B cell (primary cell): ENCODE results near the gene APOC1. TPM values are rescaled to one million over a fixed set of nuclear protein-coding genes. Genes with fewer than 3 reads are reported as not detected.

Experiments
- ATAC-seq: fragments of 200-7000 bp; cut with Tn5 transposase; one replicate; pipeline ENCODE4 v1.10.0; 2021; ENCODE audit warnings: low read depth, mild to moderate bottlenecking, moderate number of reproducible peaks, moderate library complexity
- CTCF ChIA-PET: fragments of 350-600 bp; sonication (Branson Sonifier 250); formaldehyde crosslinking; loops from one replicate; lab custom pipeline; 2021; ENCODE audit warnings: antibody characterized with exemption, inconsistent platforms; lab: Charles Lee
- POLR2A ChIA-PET: fragments of 350-600 bp; sonication (Branson Sonifier 250); formaldehyde crosslinking; loops from one replicate; lab custom pipeline; 2021; ENCODE audit warnings: antibody characterized with exemption; lab: Charles Lee
- DNase-seq: peaks from one replicate; pipeline ENCODE4 v3.0.0; 2013
- H2AFZ ChIP-seq: 2 replicates; pipeline ENCODE4 v1.6.1; 2012; ENCODE audit warnings: mild to moderate bottlenecking, low read depth, low read length; ENCODE audit not compliant: insufficient read depth, poor library complexity, severe bottlenecking
- H3K27ac ChIP-seq, 2 donors: 1 replicate in 1 of 2; 2 replicates in 1 of 2; pipeline ENCODE4 v1.5.1; 2012 to 2013; ENCODE audit warnings: low read length in 2 of 2, mild to moderate bottlenecking in 2 of 2, moderate library complexity in 1 of 2
- H3K27me3 ChIP-seq, 4 experiments: fragments of 200-600 bp in 1 of 4; sonication (generic) in 1 of 4; replicated peaks in 1 of 4; 1 replicate in 2 of 4; 2 replicates in 2 of 4; pipeline versions ENCODE4 v1.6.1 to v1.7.0; 2013 to 2016; ENCODE audit warnings: low read length in 3 of 4, mild to moderate bottlenecking in 2 of 4, mixed read lengths in 1 of 4, moderate library complexity in 1 of 4; ENCODE audit not compliant: insufficient read depth in 4 of 4, control insufficient read depth in 3 of 4; ENCODE audit errors: control extremely low read depth in 1 of 4
- H3K36me3 ChIP-seq, 2 experiments: replicated peaks in 1 of 2; 1 replicate in 1 of 2; 2 replicates in 1 of 2; pipeline versions ENCODE4 v1.6.1 to v1.7.1; 2013; ENCODE audit warnings: low read length in 1 of 2; ENCODE audit not compliant: insufficient read depth in 2 of 2, control insufficient read depth in 1 of 2; ENCODE audit errors: control extremely low read depth in 1 of 2, extremely low read depth in 1 of 2
- H3K4me1 ChIP-seq, 2 donors: fragments of 200-600 bp in 1 of 2; sonication (generic) in 1 of 2; 1 replicate in 1 of 2; 2 replicates in 1 of 2; pipeline versions ENCODE4 v1.5.1 to v1.6.1; 2013 to 2017; ENCODE audit warnings: low read length in 2 of 2; ENCODE audit not compliant: control insufficient read depth in 2 of 2, insufficient read depth in 2 of 2
- H3K4me2 ChIP-seq: replicated peaks from 2 replicates; pipeline ENCODE3; 2012; ENCODE audit warnings: mild to moderate bottlenecking, low read depth, low read length; ENCODE audit not compliant: poor library complexity, severe bottlenecking
- H3K4me3 ChIP-seq, 5 experiments: fragments of 200-600 bp in 1 of 5; sonication (generic) in 1 of 5; 1 replicate in 3 of 5; 2 replicates in 2 of 5; pipeline versions ENCODE4 v1.5.1 to v1.7.0; 2011 to 2016; ENCODE audit warnings: low read length in 4 of 5, mild to moderate bottlenecking in 4 of 5, low read depth in 2 of 5, control low read depth in 1 of 5, moderate library complexity in 1 of 5; ENCODE audit not compliant: insufficient read depth in 1 of 5; ENCODE audit errors: control extremely low read depth in 1 of 5, extremely low read depth in 1 of 5
- H3K79me2 ChIP-seq: fragments of 200-600 bp; sonication (generic); one replicate; pipeline ENCODE4 v1.6.0; 2016; ENCODE audit warnings: low read length; ENCODE audit not compliant: control insufficient read depth, insufficient read depth
- H3K9ac ChIP-seq: fragments of 200-600 bp; sonication (generic); 2 replicates; pipeline ENCODE4 v1.6.1; 2017; ENCODE audit warnings: mild to moderate bottlenecking, low read length, moderate library complexity
- H3K9me3 ChIP-seq, 3 donors: one replicate each; pipeline versions ENCODE4 v1.6.1 to v1.7.1; 2013; ENCODE audit warnings: low read length in 2 of 3; ENCODE audit not compliant: control insufficient read depth in 2 of 3, insufficient read depth in 1 of 3; ENCODE audit errors: control extremely low read depth in 1 of 3
- H4K20me1 ChIP-seq: 2 replicates; pipeline ENCODE4 v1.6.0; 2012; ENCODE audit warnings: mild to moderate bottlenecking, low read length; ENCODE audit not compliant: insufficient read depth, control insufficient read depth, poor library complexity, severe bottlenecking
- H3K27ac Mint-ChIP-seq: one replicate; pipeline ENCODE4 v1.8.0; 2021; ENCODE audit warnings: mixed read lengths
- H3K27me3 Mint-ChIP-seq: one replicate; pipeline ENCODE4 v1.8.0; 2021; ENCODE audit warnings: mixed read lengths
- H3K4me1 Mint-ChIP-seq: one replicate; pipeline ENCODE4 v1.8.0; 2021; ENCODE audit warnings: mixed read lengths
- H3K4me3 Mint-ChIP-seq: one replicate; pipeline ENCODE4 v1.8.0; 2021; ENCODE audit warnings: mixed read lengths
- H3K9me3 Mint-ChIP-seq: one replicate; pipeline ENCODE4 v1.8.0; 2022; ENCODE audit warnings: mixed read lengths; ENCODE audit not compliant: insufficient read depth
- CTCF ChIP-seq: fragments of 200-600 bp; IDR thresholded peaks from one replicate; pipeline ENCODE4 v1.8.0; 2022; ENCODE audit warnings: antibody characterized with exemption, mild to moderate bottlenecking
- EZH2 ChIP-seq: IDR thresholded peaks from 2 replicates; pipeline ENCODE4 v1.6.1; 2012; ENCODE audit warnings: borderline replicate concordance, low read depth, mild to moderate bottlenecking, moderate library complexity, low read length; ENCODE audit not compliant: insufficient read depth, poor library complexity, severe bottlenecking
- WGBS: methylation state at CpG from one replicate; pipeline ENCODE4 v1.1.5; 2013; ENCODE audit warnings: missing lambda C conversion rate; ENCODE audit not compliant: insufficient coverage; 5-methylcytosine and 5-hydroxymethylcytosine counted together
- intact Hi-C: fragments of 100-400 bp; cut with micrococcal nuclease; formaldehyde crosslinking; loops from one replicate; pipeline ENCODE4 v1.10.0; 2022
- polyA plus RNA-seq: library from polyadenylated mRNA; depleted of rRNA; stranded (reverse); fragments of >200 nt; gene quantifications from 2 replicates; pipeline ENCODE4 v1.2.3, GENCODE V29; 2012
- total RNA-seq, 2 donors: library from RNA; stranded (reverse); fragments of 120-200 nt in 1 of 2; gene quantifications; 1 replicate in 1 of 2; 2 replicates in 1 of 2; pipeline versions ENCODE4 v1.2.3 to v1.2.4, GENCODE V29; 2013 to 2022

The APOC1 gene
- total and polyA plus RNA-seq, 2 donors (not counting 1 experiment from before 2014, with no cell fraction given): not detected

- Histone ChIP-seq H3K4me3 (no peak overlapping the region), H3K4me2 (no peak overlapping the region), H3K4me1 (no peaks in the 10 kb centered on the region), H3K27ac (no peak overlapping the region), H3K36me3 (no peaks in the 10 kb centered on the region), H3K9me3 (no peaks in the 10 kb centered on the region), H3K79me2 (no peaks in the 10 kb centered on the region), H3K9ac (no peak overlapping the region), H4K20me1 (no peaks in the 10 kb centered on the region), H2AFZ (no peak overlapping the region), H3K27me3 (no peaks in the 10 kb centered on the region)
- WGBS: 100% methylated on average over 1 of the region's 5 CpGs
- CTCF ChIA-PET: interaction anchor here (0.6 to 0.9 kb wide), 3 partner anchors 20 to 918 kb away, joined by 3 read pairs; no protein-coding TSS in a partner anchor
- Mint-ChIP-seq H3K4me3 (no peak overlapping the region), H3K27me3 (peaks cover 13% of the 10 kb centered on the region), H3K27ac (no peak overlapping the region), H3K9me3 (no peaks in the 10 kb centered on the region), H3K4me1 (peaks cover under 1% of the 10 kb centered on the region)
- POLR2A ChIA-PET: interaction anchor here (0.6 to 1.0 kb wide), 2 partner anchors 12 to 120 kb away, joined by 4 to 8 read pairs; no protein-coding TSS in a partner anchor
- TF ChIP-seq CTCF: no peak
- no peak for TF ChIP-seq EZH2
- ATAC-seq: no peak
- intact Hi-C loops: no loop called here
- no peak for DNase-seq
Measured at GRCh38 chr19:44883922-44884321, 30.5 kb upstream of the APOC1 start.

- no peak overlapping the region for H3K4me2 ChIP-seq
- CTCF ChIA-PET: interaction anchor here (0.9 kb wide), 1 partner anchor 19 kb away, joined by 3 read pairs; no protein-coding TSS in a partner anchor
Measured at GRCh38 chr19:44884566-44884965, 29.8 kb upstream of the APOC1 start.

More at GRCh38 chr19:44884566-44884965, 29.8 kb upstream of the APOC1 start:
- Mint-ChIP-seq H3K27ac (no peak overlapping the region), H3K9me3 (no peaks in the 10 kb centered on the region), H3K4me3 (no peak overlapping the region), H3K4me1 (peaks cover 3% of the 10 kb centered on the region), H3K27me3 (peaks cover 12% of the 10 kb centered on the region)
- H3K27me3 ChIP-seq: no peaks in the 10 kb centered on the region
- WGBS: 100% methylated on average over 3 of the region's 4 CpGs
- H3K9ac ChIP-seq: no peak overlapping the region
- H3K27ac ChIP-seq: no peak overlapping the region
- DNase-seq (no peak), ATAC-seq (no peak)
- H3K36me3 ChIP-seq: no peaks in the 10 kb centered on the region
- H3K4me3 ChIP-seq: no peak overlapping the region
- H4K20me1 ChIP-seq: no peaks in the 10 kb centered on the region
- intact Hi-C loops: no loop called here
- H3K9me3 ChIP-seq: peaks cover 0 to under 1% (median 0%) of the 10 kb centered on the region in 3 donors
- POLR2A ChIA-PET: no interaction called here
- no peak overlapping the region for H2AFZ ChIP-seq
- H3K79me2 ChIP-seq: no peaks in the 10 kb centered on the region
- peaks cover 2% of the 10 kb centered on the region in 2 donors for H3K4me1 ChIP-seq
- TF ChIP-seq EZH2: no peak
- no peak for TF ChIP-seq CTCF
